HL-60 (cell line): Measurements from ENCODE around the gene CBFA2T2.

ENCODE experiments used
- POLR2AphosphoS5 ChIP-seq: IDR thresholded peaks from 2 replicates; pipeline ENCODE4 v1.6.1; 2012; ENCODE audit warnings: low read depth
- TF ChIP-seq, protein P1 (sequence below): IDR thresholded peaks from one replicate; pipeline ENCODE4 v1.5.1; 2011; ENCODE audit warnings: low read length, control low read depth, inconsistent platforms; ENCODE audit not compliant: insufficient read depth

- TF ChIP-seq, protein P1, sequence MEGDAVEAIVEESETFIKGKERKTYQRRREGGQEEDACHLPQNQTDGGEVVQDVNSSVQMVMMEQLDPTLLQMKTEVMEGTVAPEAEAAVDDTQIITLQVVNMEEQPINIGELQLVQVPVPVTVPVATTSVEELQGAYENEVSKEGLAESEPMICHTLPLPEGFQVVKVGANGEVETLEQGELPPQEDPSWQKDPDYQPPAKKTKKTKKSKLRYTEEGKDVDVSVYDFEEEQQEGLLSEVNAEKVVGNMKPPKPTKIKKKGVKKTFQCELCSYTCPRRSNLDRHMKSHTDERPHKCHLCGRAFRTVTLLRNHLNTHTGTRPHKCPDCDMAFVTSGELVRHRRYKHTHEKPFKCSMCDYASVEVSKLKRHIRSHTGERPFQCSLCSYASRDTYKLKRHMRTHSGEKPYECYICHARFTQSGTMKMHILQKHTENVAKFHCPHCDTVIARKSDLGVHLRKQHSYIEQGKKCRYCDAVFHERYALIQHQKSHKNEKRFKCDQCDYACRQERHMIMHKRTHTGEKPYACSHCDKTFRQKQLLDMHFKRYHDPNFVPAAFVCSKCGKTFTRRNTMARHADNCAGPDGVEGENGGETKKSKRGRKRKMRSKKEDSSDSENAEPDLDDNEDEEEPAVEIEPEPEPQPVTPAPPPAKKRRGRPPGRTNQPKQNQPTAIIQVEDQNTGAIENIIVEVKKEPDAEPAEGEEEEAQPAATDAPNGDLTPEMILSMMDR, result no peak
- no peak for TF ChIP-seq POLR2AphosphoS5
Measured at GRCh38 chr20:33585413-33585812, 95.5 kb downstream of the CBFA2T2 start.
